ENCODE data around the gene DOK7. TPM values are rescaled to one million over a fixed set of nuclear protein-coding genes. Genes with fewer than 3 reads are reported as not detected.

The DOK7 gene
- polyA plus RNA-seq, 3 donors = not detected

- Mint-ChIP-seq H3K4me1 (peaks cover 12% of the 10 kb centered on the region), H3K4me3 (no peak overlapping the region), H3K27me3 (ENCODE audit: low read depth in 3 of 3) (peaks cover 0 to 1% (median 0%) of the 10 kb centered on the region in 3 donors), H3K9me3 (peaks cover 0 to 2% (median 0%) of the 10 kb centered on the region in 7 donors), H3K36me3 (no peaks in the 10 kb centered on the region), H3K27ac (no peak overlapping the region)
- peak; percentile 36 to 54 (median 41) for DNase-seq
- no peaks in the 10 kb centered on the region for H3K27me3 ChIP-seq (ENCODE audit: control insufficient read depth in 2 of 2, insufficient read depth in 2 of 2, low read length in 2 of 2)
- H3K4me3 ChIP-seq (replicated peaks in 1 of 3; ENCODE audit: low read depth in 2 of 3, low read length in 3 of 3) = no peak overlapping the region
- no peaks in the 10 kb centered on the region for H3K9me3 ChIP-seq (replicated peaks in 1 of 2; ENCODE audit: control insufficient read depth in 1 of 2, insufficient read depth in 1 of 2, low read length in 2 of 2)
- no peaks in the 10 kb centered on the region for H4K20me1 ChIP-seq (ENCODE audit: insufficient read depth, low read length)
- intact Hi-C loops (cut with micrococcal nuclease) = no loop called here
- H3K4me2 ChIP-seq (replicated peaks; ENCODE audit: extremely low read depth, low read length, poor library complexity, severe bottlenecking) = no peak overlapping the region
- 82% methylated on average over 16 of the region's 19 CpGs for WGBS (ENCODE audit: insufficient coverage)
- H3K27ac ChIP-seq (ENCODE audit: low read depth in 1 of 2, low read length in 2 of 2) = no peak overlapping the region
- H2AFZ ChIP-seq (ENCODE audit: insufficient read depth, low read depth, low read length, poor library complexity, severe bottlenecking) = peak overlapping the region; percentile 35
- peak overlapping the region; percentile 27 for H3K9ac ChIP-seq (ENCODE audit: insufficient read depth, low read length, poor library complexity, severe bottlenecking)
- no peaks in the 10 kb centered on the region for H3K36me3 ChIP-seq (replicated peaks in 1 of 2; ENCODE audit: control insufficient read depth in 1 of 2, insufficient read depth in 2 of 2, low read length in 2 of 2)
- H3K79me2 ChIP-seq (ENCODE audit: insufficient read depth, low read length) = no peaks in the 10 kb centered on the region
- no peak for TF ChIP-seq CTCF (IDR thresholded peaks at IDR 0.05)
- H3K4me1 ChIP-seq (ENCODE audit: control insufficient read depth in 1 of 2, insufficient read depth in 2 of 2, low read length in 2 of 2) = peaks cover 3 to 8% of the 10 kb centered on the region in 2 donors
Observed at GRCh38 chr4:3436798-3437581, 26.1 kb upstream of the DOK7 start.

- H3K4me3 Mint-ChIP-seq = no peak overlapping the region
- Histone ChIP-seq H3K27me3 (ENCODE audit: control insufficient read depth in 2 of 2, insufficient read depth in 2 of 2, low read length in 2 of 2) (no peaks in the 10 kb centered on the region), H3K9me3 (replicated peaks in 1 of 2; ENCODE audit: control insufficient read depth in 1 of 2, insufficient read depth in 1 of 2, low read length in 2 of 2) (no peaks in the 10 kb centered on the region), H3K4me3 (replicated peaks in 1 of 3; ENCODE audit: low read depth in 2 of 3, low read length in 3 of 3) (no peak overlapping the region), H3K9ac (ENCODE audit: insufficient read depth, low read length, poor library complexity, severe bottlenecking) (no peak overlapping the region), H3K4me1 (ENCODE audit: control insufficient read depth in 1 of 2, insufficient read depth in 2 of 2, low read length in 2 of 2) (peaks cover 3 to 8% of the 10 kb centered on the region in 2 donors), H3K36me3 (replicated peaks in 1 of 2; ENCODE audit: control insufficient read depth in 1 of 2, insufficient read depth in 2 of 2, low read length in 2 of 2) (no peaks in the 10 kb centered on the region), H4K20me1 (ENCODE audit: insufficient read depth, low read length) (no peaks in the 10 kb centered on the region), H3K4me2 (replicated peaks; ENCODE audit: extremely low read depth, low read length, poor library complexity, severe bottlenecking) (no peak overlapping the region), H3K27ac (ENCODE audit: low read depth in 1 of 2, low read length in 2 of 2) (no peak overlapping the region), H3K79me2 (ENCODE audit: insufficient read depth, low read length) (no peaks in the 10 kb centered on the region), H2AFZ (ENCODE audit: insufficient read depth, low read depth, low read length, poor library complexity, severe bottlenecking) (no peak overlapping the region)
- no peak for TF ChIP-seq CTCF (IDR thresholded peaks at IDR 0.05)
- WGBS (ENCODE audit: insufficient coverage) = 91% methylated on average over 9 of the region's 9 CpGs
- peaks cover 0 to 1% (median 0%) of the 10 kb centered on the region in 3 donors for H3K27me3 Mint-ChIP-seq (ENCODE audit: low read depth in 3 of 3)
- H3K36me3 Mint-ChIP-seq = no peaks in the 10 kb centered on the region
- no peak for DNase-seq
- intact Hi-C loops (cut with micrococcal nuclease) = no loop called here
- H3K27ac Mint-ChIP-seq = no peak overlapping the region
- H3K9me3 Mint-ChIP-seq = peaks cover 0 to 3% (median 0%) of the 10 kb centered on the region in 7 donors
- peaks cover 12% of the 10 kb centered on the region for H3K4me1 Mint-ChIP-seq
Observed at GRCh38 chr4:3437582-3437936, 25.5 kb upstream of the DOK7 start.

Data from CD14-positive monocyte (primary cell).